Measurements from ENCODE around the gene PDZK1IP1.
"Not testable (repeated sequence)": the region's sequence is repeated elsewhere in the genome, so short reads cannot be mapped to it uniquely, and the experiment has no call there.

The PDZK1IP1 gene

GRCh38 chr1:47181095-47181954, 8.5 kb downstream of the PDZK1IP1 start:
- no peak for DNase-seq (ENCODE audit: low read depth, low spot score)

DNA sequence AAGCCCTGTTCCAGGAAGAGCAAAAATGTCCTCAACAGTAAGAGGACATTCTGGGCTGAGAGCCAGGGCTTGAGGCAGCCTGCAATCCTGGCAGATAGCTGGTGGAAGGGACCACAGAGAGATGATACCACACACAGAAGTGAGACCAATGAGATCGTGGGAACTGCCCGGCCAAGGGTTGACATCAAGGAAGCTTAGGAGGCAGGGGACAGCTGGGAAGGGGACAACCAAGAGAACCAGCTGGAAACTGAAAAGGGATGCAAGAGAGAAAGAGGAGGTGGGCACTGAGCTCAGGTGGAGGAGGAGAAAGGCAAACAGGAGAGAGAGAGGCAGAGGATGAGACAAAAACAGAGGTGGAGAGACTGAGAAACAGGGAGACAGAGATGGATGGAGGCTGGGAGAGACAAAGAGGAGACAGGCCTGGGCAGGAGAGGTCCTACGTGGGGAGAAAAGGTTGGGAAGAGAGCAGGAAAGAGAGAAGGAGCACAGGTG, 9.2 kb downstream of the PDZK1IP1 start:
- no peak for DNase-seq (ENCODE audit: low read depth, low spot score)

GRCh38 chr1:47179988-47180563, 9.8 kb downstream of the PDZK1IP1 start:
- DNase-seq (ENCODE audit: low read depth, low spot score), result no peak

DNA sequence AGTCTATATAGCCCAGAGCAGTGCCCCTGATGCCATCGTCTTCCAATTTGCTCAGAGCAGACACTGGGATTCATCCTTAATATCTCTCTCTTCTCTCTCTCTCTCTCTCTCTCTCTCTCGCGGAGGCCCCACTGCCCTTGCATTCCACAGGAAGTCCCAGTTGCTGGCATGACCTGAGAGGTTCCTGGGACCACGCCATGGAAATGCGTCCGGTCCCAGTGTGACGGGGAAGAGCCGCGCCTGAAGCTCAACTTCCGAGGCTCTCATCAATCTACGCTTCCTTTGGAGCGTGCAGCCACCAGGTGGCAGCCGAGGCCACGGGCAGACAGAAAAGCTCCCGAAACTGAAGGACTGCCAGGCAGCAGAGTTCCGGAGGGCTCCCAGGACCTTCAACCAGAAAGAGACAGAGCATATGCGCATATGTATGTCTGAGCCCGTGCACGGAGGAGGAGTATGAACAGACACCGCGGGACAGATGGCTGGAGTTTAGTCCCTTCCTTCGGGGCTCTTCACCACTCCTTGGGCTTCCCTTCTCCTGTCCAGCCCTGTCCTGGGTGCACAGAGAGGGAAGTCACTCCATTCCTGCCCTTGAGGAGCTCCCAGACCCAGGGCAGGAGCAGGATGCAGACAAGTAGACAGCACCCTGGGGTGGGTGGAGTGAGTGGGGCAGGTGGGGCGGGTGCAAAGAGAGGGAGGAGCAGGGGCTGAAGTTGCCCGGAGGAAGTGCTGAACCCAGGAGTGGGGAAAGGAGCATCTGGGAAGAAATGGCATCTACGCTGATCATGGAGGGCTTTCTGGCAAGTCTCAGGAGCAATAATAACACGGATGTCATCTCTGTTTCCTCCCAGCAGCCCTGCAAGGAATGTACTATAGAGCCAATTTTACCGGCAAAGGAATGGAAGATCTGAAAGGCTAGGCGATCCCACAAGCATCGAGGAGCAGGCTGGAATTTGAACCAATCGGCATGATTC, 10.5 kb downstream of the PDZK1IP1 start:
- peak; percentile 69 for DNase-seq (ENCODE audit: low read depth, low spot score)

DNA sequence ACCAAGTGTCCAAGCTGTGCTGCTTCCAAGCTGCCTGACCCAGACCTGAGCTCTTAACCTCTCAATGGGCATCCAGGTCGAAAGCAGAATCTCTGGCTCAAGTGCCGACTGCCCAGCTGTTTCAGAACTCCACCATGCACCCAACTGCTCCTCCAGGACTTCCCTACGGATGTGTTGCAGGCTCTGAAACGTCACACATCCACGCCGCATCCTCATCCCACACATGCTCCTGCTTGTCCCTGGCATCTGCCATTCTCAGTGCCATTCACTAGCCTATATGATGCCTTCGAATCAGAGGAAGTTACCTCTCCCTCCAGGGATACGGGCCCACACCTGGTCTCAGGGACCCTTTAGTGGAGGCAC, 11.2 kb downstream of the PDZK1IP1 start:
- no peak for DNase-seq (ENCODE audit: low read depth, low spot score)

- DNase-seq (ENCODE audit: low read depth, low spot score), result no peak
Observed at GRCh38 chr1:47178020-47178419, 11.8 kb downstream of the PDZK1IP1 start.

GRCh38 chr1:47175227-47175934, 14.5 kb downstream of the PDZK1IP1 start:
- DNase-seq (ENCODE audit: low read depth, low spot score), result no peak

GRCh38 chr1:47174656-47175020, 15.2 kb downstream of the PDZK1IP1 start:
- no peak for DNase-seq (ENCODE audit: low read depth, low spot score)

- no peak for DNase-seq (ENCODE audit: low read depth, low spot score)
Observed at GRCh38 chr1:47172782-47173181, 17.1 kb downstream of the PDZK1IP1 start.

DNA sequence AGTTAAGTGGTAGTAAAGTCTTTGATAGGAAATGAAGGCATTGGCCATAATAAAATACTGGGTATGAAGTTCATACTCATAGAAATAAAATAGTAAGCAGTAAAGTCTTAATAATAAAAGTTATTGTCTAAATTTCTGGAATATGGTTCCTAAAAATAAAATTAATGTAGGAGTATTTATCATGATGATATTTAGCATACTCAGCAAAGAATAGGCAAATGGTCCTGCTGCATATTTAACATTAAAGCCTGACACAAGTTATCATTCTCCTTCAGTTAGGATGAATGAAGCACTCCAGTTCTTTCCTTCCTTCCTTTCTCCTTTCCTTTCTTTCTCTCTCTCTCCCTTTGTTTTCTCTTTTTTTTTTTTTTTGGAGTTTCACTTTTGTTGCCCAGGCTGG, 25.3 kb downstream of the PDZK1IP1 start:
- no peak for DNase-seq (ENCODE audit: low read depth, low spot score)

GRCh38 chr1:47161298-47162040, 28.4 kb downstream of the PDZK1IP1 start:
- no peak for DNase-seq (ENCODE audit: low read depth, low spot score)

DNA sequence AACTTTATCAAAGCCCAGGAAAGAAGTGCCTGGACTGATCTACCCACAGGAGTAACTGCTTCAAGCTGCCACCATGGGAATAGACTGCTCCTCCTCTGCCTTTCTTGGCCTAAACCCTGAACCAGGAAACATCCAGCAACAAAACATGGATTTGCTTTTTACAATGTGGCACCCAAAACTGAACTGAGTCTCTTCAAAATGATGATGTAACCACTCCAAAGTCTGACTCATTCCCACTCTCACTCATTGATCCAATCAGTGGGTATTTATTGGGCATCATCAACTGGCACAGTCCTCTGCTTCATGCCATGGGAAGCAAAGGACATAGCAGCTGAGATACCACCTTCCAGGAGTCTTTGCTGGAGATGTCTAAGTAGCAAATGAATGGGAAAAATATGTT, 29.1 kb downstream of the PDZK1IP1 start:
- no peak for DNase-seq (ENCODE audit: low read depth, low spot score)

- DNase-seq (ENCODE audit: low read depth, low spot score), result not testable (repeated sequence)
Observed at GRCh38 chr1:47157957-47158356, 31.9 kb downstream of the PDZK1IP1 start.

GRCh38 chr1:47156457-47156856, 33.4 kb downstream of the PDZK1IP1 start:
- DNase-seq (ENCODE audit: low read depth, low spot score), result not testable (repeated sequence)

- not testable (repeated sequence) for DNase-seq (ENCODE audit: low read depth, low spot score)
Observed at GRCh38 chr1:47149162-47149561, 40.7 kb downstream of the PDZK1IP1 start.

DNA sequence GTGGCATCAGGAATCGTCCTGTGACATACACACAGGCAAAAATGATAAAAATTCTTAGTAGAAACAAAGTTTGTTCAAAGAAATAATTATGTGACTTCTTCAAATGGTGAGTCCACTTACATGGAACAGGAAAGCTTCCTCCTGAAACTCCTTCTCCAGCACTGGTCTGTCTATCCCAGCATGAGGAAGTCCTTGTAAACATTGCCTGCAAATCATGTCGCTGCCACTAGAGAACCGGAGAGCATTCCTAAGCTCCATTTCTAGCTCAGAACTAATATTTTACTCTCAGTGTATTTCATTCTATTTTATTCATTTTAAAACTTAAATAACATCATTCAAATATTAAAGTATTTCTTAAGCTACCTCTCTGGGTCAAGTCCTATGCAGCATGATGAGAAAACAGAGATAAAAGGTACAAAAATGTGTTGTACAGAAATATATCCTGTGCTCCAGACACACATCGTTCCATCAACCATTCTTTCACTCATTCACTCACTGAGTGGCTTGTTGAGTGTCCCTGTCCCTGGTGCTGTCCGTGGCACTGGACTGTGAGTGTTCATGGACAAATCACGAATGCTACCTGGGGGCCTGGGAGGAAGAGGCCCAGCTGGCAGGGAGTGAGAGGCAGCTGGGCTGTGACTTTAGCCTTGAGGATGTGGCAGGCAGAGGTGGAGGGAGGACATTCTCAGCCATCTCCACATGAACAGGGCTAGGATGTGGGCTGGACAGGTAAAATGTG, 42.6 kb downstream of the PDZK1IP1 start:
- no peak for DNase-seq (ENCODE audit: low read depth, low spot score)

GRCh38 chr1:47146495-47146894, 43.3 kb downstream of the PDZK1IP1 start:
- DNase-seq (ENCODE audit: low read depth, low spot score), result not testable (repeated sequence)

GRCh38 chr1:47143654-47144053, 46.2 kb downstream of the PDZK1IP1 start:
- DNase-seq (ENCODE audit: low read depth, low spot score), result not testable (repeated sequence)

GRCh38 chr1:47140358-47140757, 49.5 kb downstream of the PDZK1IP1 start:
- DNase-seq (ENCODE audit: low read depth, low spot score), result not testable (repeated sequence)

All from brain pericyte (primary cell).